ENCODE measurements around the gene ETV6. TPM values are rescaled to one million over a fixed set of nuclear protein-coding genes. Genes with fewer than 3 reads are reported as not detected.

The ETV6 gene
- total and polyA plus RNA-seq, 2 of the 8 experiments (the other 6 are each of a cell fraction or from before 2014, with no cell fraction given): 5.5 to 23.9 TPM

- TF ChIP-seq HDAC6 (IDR thresholded peaks at IDR 0.05; ENCODE audit: low read depth, low read length) (no peak), CHD2 (IDR thresholded peaks at IDR 0.05; ENCODE audit: low read length) (no peak), KDM4A (IDR thresholded peaks at IDR 0.05; ENCODE audit: low read depth, low read length, severe bottlenecking) (no peak), CHD1 (IDR thresholded peaks at IDR 0.05; ENCODE audit: low read depth, low read length) (no peak), PHF8 (conservative IDR thresholded peaks at IDR 0.05; ENCODE audit: low read depth, low read length) (no peak)
These were observed 213.3 kb downstream of the ETV6 start (continued) for GRCh38 chr12:11862798-11863197.

Data from H1 (cell line).